ENCODE measurements around the gene DPF3. TPM values are rescaled to one million over a fixed set of nuclear protein-coding genes. Genes with fewer than 3 reads are reported as not detected.
"Not testable (repeated sequence)": the region's sequence is repeated elsewhere in the genome, so short reads cannot be mapped to it uniquely, and the experiment has no call there.

DPF3 gene
- polyA plus RNA-seq, 4 donors: 1.3 to 5.0 (median 4.6) TPM

GRCh38 chr14:72881543-72881942, 12.4 kb downstream of the DPF3 start:
- no peak for DNase-seq (ENCODE audit: low read depth in 4 of 4, low spot score in 3 of 4)

DNA sequence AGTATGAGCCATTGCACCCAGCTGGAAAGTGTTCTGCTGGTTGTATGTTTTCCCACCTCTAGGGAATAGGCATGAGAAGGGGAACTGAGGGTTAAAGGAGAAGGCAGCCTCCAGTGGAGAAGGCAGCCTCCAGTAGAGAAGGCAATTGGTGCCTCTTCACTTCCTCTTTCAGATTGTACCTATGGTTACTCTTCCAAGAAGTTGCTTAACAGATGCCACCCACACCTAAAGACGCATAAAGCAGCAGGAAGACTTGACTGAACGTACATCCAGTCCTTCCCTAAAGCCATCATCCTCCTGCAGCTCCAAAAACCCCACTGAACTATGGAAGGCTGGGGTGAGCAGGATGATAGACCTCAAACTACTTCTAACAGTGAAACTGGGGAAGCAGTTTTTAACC, 13.1 kb downstream of the DPF3 start:
- no peak for DNase-seq (ENCODE audit: low read depth in 4 of 4, low spot score in 3 of 4)

GRCh38 chr14:72880164-72880563, 13.7 kb downstream of the DPF3 start:
- DNase-seq (ENCODE audit: low read depth in 4 of 4, low spot score in 3 of 4): no peak

DNA sequence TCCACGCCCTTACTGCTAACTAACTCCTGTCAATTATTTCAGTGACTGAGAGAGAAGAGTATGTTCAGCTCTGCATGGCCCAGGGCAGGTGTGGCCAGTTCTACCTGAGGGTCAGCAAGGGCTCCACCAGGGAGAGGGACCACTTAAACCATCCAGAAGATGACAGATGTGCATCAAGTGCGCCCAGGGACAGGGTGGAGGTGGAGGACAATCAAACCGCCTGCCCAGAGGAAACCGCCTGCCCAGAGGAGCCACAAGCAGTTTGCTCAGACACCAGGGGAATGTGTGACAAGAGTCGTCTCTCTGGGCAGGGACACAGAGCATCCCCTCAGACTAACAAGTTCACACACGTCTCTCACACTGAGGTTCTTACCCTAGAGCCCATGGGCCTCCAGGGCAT, 14.5 kb downstream of the DPF3 start:
- DNase-seq (ENCODE audit: low read depth in 4 of 4, low spot score in 3 of 4): no peak

DNA sequence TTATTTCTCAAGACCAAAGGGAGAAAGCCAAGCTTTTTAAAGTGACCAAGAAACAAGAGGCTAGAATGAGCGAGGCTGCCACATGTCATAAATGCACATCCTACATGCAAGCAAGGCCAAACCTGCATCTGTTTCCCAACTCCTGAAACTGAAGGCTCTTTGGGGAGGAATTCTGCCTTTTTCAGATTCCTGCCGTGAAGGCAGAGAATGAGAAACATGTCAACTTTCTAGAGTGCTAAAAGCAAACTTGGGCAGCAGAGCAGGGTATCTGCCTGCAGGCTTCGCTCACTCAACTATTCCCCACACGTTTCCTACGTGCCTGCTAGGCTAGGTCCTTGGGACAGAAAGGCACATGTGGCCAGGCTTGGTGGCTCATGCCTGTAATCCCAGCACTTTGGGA, 15.2 kb downstream of the DPF3 start:
- DNase-seq (ENCODE audit: low read depth in 4 of 4, low spot score in 3 of 4): no peak

DNA sequence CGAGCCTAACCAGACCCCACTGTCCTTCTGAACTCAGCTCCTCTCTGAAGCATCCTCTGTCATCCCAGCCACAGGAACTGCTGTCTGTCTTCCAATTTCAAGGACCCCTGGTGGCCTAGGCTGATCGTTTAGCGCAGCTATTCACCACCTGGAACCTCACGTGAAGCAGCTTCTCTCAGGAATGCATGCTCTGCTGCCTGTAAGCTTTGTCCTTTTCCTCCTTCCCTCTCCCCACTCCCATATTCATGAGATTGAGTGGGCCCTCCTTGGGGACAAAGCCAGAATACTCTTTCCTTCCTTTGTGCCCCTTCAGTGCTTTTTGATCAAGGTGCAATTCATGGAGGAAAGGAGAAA, 17.2 kb downstream of the DPF3 start:
- DNase-seq (ENCODE audit: low read depth in 4 of 4, low spot score in 3 of 4): no peak

DNA sequence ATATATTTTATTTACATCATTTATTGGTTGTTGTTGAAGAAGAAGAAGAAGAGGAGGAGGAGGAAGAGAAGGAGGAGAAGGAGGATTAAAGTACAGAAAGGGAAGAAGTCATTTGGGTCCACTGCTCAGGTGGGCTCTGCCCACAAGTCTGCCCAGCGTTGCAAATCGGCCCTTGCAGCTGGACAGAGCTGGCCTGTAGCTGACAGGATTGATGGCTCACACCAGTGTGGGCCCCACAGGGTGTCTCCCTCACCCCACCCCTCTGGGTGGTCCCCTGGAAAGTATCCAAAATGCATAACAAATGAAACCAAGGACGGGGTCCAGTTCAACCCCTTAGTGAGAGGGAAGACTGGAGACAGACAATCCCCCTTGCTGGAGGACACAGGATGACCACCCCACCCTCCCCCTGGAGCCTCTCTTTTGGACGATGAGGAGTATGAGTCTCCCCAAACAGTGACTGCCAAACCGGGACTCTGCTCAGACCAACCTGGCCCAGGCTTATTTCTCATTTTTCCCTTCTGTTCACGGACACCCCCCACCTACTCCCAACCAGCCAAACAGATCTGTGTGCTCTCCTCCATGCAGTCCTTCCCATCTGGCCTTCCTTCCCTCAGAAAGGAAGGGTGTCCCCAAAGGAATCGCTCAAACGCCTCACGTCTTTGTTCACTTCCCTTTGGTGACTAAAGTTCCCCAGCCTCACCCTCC, 17.7 kb downstream of the DPF3 start:
- DNase-seq (ENCODE audit: low read depth in 4 of 4, low spot score in 3 of 4): no peak

GRCh38 chr14:72870878-72871277, 23.0 kb downstream of the DPF3 start:
- DNase-seq (ENCODE audit: low read depth in 4 of 4, low spot score in 3 of 4): not testable (repeated sequence)

- DNase-seq (ENCODE audit: low read depth in 4 of 4, low spot score in 3 of 4): no peak
Measured at GRCh38 chr14:72869407-72870329, 24.2 kb downstream of the DPF3 start.

DNA sequence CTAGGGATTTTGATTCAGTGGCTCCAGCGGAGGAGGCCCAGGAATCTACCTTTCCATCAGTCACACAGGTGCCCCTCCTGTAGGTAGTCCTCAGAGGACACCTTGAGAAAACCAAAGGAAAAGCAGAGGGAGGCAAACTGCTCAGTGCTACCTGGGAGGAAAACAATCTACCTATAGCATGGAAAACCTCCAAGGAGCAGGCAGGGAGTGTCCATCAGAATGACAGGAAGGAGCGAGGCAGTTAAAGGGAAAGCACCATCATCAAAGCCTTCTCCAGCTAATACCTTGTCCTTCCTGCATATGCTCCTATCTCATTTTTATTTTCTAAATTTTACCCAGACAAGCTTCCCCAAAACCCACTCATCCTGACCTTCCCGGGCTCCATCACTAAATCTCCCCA, 25.4 kb downstream of the DPF3 start:
- no peak for DNase-seq (ENCODE audit: low read depth in 4 of 4, low spot score in 3 of 4)

DNA sequence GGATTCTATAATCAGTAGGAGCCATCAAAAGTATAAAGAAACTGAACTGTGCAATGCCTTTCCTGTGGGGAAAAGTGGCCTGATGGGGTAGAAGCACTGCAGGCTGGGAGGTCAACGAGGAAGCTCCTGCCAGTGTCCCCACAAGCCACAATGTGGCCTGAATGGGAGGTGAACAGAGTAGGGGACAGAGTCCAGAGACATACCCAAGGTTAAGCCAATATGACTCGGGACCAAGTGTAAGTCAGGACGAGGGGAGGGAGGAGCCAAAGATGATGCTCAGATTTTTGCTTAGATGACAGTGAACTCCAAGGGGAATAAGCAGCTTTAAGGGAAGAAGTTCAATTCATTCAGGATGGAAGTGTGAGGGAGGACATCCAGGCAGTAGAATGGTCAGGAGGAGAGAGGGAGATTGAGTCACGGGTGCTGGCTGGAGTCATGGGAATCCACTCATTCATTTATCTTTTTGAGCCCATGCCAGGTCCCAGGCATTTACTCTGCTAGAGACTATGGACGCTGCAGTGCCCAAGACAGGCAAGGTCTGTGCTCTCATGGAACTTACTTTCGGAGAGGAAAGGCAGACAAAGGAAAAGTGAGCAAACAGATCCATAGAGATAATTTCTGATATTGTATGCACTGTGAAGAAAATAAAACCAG, 29.1 kb downstream of the DPF3 start:
- DNase-seq (ENCODE audit: low read depth in 4 of 4, low spot score in 3 of 4): no peak

DNA sequence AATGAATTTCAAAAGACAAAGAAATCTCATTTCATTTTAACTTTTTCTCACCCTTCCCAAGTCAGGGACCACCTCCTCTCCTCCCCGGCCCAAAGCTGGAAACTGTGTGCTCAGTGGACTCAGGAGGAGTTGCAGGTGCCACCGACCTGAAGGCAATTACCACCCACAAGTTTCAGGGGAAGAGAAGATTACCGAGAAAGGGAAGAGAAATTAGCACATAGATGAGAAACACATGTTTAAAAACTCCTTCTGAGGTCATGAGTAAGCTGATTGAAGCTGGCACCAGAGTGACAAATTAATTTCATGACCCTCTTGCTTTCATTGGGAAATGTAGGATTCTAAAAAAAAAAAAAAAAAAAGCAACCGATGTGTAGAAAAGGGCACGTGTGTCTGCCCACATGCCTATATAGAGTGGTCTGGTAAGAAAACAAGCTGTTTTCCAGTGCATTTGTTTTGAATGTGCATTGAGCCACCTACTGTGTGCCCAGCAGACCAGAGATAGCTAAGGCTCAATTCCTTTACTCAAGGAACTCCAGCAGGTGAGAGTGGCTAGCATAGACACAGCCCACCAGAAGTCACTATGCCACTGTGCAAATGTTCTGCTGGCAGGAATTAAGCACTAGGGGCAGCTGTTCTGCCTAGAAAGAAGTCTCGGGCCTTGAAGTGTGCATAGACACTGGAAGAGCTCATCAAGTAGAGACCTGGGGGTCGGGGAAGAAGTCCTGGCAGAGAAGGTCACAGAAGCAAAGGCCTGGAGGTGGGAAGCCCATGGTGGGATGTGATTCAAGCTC, 30.5 kb downstream of the DPF3 start:
- DNase-seq (ENCODE audit: low read depth in 4 of 4, low spot score in 3 of 4): no peak

DNA sequence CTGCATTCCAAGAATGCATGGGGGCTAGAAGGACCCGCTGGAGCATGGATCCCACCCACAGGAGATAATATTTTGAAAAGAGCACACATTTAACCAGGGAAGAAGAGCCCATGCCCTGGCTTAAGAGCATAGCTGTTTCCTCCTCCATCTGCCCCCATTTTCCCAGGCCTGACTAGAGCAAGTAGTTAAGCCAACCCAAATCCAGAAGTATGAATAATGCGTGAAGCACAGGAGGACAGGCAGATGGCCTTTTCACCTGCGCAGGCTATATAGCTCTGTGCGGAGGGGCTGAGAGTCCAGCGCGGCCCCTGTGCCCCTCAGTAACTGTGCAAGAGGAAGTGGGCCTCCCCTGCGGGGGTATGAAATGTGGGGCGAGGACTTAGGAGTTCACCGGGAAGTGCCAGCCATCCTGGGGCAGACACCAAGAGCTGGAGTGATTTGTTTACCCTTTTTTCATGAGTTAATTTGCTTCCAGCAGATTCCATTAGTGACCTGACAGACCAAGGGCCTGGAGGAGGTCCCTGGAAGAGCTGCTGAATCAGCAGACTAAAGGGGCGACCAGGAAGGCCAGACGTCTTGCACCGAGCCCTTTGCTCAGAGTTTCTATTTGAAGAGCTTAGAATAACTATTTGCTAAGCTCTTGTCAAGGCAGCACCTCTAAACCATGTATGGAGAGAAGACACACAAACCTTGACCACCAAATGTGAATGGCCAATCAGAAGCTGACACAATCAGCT, 37.2 kb downstream of the DPF3 start:
- peak in 1 of 4 donors; percentile 16 for DNase-seq (ENCODE audit: low read depth in 4 of 4, low spot score in 3 of 4)

- no peak for DNase-seq (ENCODE audit: low read depth in 4 of 4, low spot score in 3 of 4)
Measured at GRCh38 chr14:72855913-72856312, 38.0 kb downstream of the DPF3 start.

GRCh38 chr14:72852194-72852593, 41.7 kb downstream of the DPF3 start:
- DNase-seq (ENCODE audit: low read depth in 4 of 4, low spot score in 3 of 4): no peak

DNA sequence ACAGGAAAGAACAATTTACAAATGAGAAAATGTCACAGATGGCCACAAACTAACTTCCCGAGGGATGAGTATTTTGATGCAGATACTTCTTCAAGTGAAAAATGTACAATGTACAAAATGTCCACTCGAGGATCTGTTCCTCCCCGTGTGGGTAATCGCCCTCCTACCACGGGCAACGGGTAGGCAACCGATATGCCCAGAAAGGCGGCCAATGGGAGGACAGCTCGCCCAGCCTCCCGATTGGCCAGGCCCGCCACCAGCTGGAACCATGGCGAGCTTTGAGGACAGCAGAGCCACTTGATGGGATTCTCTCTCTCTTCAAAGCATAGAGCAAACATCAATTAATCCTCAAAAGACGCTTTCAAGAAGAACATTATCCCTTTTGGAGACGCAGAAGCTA, 42.3 kb downstream of the DPF3 start:
- DNase-seq (ENCODE audit: low read depth in 4 of 4, low spot score in 3 of 4): no peak

DNA sequence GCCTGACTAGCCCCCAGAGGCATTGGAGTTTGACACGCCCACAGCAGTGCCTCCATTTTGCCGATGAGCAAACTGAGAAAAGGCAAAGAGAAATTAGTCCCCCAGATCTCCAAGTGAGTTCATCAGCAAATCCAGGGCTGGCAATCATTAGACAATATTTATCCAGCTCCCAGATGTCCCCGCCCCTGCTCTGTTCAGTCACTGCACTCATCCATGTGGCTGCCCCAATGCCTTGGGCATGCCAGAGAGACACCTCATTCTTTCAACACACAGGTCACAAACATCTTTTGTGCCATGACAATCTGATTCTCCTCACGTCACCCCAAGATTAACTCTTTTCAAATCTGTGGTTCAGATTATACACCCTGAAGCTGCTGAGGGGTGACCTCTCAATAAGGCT, 43.5 kb downstream of the DPF3 start:
- DNase-seq (ENCODE audit: low read depth in 4 of 4, low spot score in 3 of 4): no peak

GRCh38 chr14:72849222-72849621, 44.7 kb downstream of the DPF3 start:
- no peak for DNase-seq (ENCODE audit: low read depth in 4 of 4, low spot score in 3 of 4)

GRCh38 chr14:72847721-72848120, 46.2 kb downstream of the DPF3 start:
- DNase-seq (ENCODE audit: low read depth in 4 of 4, low spot score in 3 of 4): no peak

DNA sequence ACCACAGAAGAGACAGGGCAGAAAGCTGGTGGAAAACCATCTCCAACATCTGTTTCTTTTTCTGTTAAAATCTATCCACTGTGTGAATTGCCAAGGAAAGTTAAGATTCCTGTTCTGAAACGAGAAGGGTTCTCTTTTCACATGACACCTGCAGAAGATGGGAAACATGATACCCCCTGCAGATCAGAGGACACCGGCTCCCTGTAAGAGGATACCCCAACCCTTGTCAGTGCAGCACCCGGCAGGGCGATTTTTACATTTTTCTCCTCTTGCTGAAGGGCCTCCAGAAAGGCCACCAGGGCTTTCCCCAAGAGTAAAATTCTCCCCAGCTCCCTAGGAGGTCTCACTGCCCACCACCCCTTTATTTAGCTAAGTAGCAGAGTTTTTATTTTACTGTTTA, 48.2 kb downstream of the DPF3 start:
- DNase-seq (ENCODE audit: low read depth in 4 of 4, low spot score in 3 of 4): no peak

All from left renal pelvis (tissue), 4 donors.